GM19452 (cell line): ENCODE measurements around the gene AREL1.

ENCODE experiments used
- ATAC-seq: cut with Tn5 transposase; IDR thresholded peaks from one replicate; pipeline ENCODE4 v1.9.1; 2021; ENCODE audit not compliant: unreplicated experiment

The AREL1 gene

DNA sequence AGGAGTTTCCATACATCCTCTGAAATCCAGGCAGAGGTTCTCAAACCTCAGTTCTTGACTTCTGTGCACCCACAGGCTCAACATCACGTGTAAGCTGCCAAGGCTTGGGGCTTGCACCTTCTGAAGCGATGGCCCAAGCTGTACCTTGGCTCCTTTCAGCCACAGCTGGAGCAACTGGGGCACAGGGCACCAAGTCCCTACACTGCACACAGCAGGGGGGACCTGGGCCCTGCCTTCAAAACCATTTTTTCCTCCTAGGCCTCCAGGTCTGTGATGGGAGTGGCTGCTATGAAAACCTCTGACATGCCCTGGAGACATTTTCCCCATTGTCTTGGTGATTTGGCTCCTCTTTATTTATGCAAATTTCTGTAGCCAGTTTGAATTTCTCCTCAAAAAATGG, 10.6 kb downstream of the AREL1 start:
- ATAC-seq: no peak

GRCh38 chr14:74698465-74698864, 14.4 kb downstream of the AREL1 start:
- no peak for ATAC-seq

DNA sequence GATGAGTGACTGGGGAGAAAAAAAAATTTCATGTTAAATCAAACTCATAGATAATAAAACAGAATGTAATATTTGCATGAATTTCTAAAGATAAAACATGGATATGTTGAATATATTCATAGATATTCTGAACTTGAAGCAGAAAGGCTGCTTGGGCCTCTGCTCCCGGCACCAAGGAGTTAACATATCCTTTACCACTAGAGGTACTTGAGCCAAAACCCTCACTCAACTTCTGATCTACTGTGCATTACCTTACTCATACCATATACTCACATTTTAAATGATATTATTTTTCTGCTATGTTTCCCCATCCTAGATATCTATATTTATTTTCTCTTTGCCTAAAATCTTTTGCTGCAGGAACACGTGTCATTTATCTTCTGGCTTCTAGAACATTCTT, 14.9 kb downstream of the AREL1 start:
- ATAC-seq: no peak

- ATAC-seq: no peak
Measured at GRCh38 chr14:74697543-74697942, 15.3 kb downstream of the AREL1 start.

- ATAC-seq: no peak
Measured at GRCh38 chr14:74697011-74697410, 15.9 kb downstream of the AREL1 start.

DNA sequence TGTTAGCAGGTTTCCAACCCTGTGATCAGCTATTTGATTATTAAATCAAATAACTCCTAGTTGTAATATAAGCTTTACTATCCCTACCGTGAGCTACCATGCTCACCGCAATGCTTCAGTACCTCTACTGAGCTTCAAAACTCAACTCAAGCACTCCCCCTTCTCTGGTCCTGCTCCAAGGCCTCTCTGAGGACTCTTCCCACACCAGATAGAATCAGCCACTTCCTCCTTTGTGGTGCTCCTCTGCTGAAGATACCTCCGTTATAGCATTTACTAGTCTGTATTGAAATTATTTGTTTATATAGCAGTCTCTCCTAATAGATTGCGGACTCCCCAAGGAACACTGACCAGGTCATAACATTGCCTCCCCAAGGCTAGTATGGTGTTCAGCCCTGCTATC, 17.5 kb downstream of the AREL1 start:
- no peak for ATAC-seq

- no peak for ATAC-seq
Measured at GRCh38 chr14:74693191-74693590, 19.7 kb downstream of the AREL1 start.

GRCh38 chr14:74691456-74691855, 21.4 kb downstream of the AREL1 start:
- ATAC-seq: no peak

GRCh38 chr14:74685921-74686678, 26.8 kb downstream of the AREL1 start:
- no peak for ATAC-seq

- ATAC-seq: no peak
Measured at GRCh38 chr14:74685056-74685455, 27.8 kb downstream of the AREL1 start.

GRCh38 chr14:74684434-74684833, 28.4 kb downstream of the AREL1 start:
- no peak for ATAC-seq

- ATAC-seq: no peak
Measured at GRCh38 chr14:74683406-74683805, 29.5 kb downstream of the AREL1 start.

- no peak for ATAC-seq
Measured at GRCh38 chr14:74682169-74682952, 30.5 kb downstream of the AREL1 start.

- ATAC-seq: no peak
Measured at GRCh38 chr14:74675219-74675618, 37.7 kb downstream of the AREL1 start.

- no peak for ATAC-seq
Measured at GRCh38 chr14:74673768-74674167, 39.1 kb downstream of the AREL1 start.

GRCh38 chr14:74671789-74672188, 41.1 kb downstream of the AREL1 start:
- no peak for ATAC-seq

DNA sequence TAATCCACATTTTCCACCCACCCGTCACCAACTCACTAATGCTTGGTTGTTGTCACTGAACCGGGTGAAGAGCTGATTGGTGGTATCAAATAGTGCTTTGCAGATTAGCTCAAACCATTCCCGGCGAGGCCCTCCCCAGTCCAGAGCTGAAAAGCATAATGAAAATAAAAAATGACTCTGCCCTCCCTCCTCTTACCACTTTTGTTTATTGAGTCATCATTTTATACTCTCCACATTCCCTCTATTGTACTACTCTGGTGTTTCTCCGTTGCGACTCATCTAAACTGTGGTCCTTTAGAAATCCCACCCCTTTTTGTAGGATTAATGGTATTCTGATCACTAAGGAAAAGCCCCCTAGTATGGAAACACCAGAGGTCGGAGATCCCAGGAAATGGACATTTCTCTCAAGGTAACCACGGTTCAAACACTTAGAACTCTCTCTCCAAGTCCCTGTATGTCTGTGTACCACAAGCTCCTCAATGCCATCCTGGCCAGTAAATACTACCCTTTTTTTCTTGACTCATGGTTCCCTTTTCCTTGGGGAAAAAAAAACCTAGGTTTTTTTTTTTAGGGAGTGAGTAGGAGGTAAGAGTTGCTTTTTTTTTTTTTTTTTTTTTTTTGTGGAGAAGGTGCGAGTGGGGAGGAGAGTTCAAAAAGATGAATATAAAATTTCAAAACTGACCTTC, 42.0 kb downstream of the AREL1 start:
- no peak for ATAC-seq

- ATAC-seq: no peak
Measured at GRCh38 chr14:74669846-74670245, 43.0 kb downstream of the AREL1 start.

- no peak for ATAC-seq
Measured at GRCh38 chr14:74669256-74669655, 43.6 kb downstream of the AREL1 start.

DNA sequence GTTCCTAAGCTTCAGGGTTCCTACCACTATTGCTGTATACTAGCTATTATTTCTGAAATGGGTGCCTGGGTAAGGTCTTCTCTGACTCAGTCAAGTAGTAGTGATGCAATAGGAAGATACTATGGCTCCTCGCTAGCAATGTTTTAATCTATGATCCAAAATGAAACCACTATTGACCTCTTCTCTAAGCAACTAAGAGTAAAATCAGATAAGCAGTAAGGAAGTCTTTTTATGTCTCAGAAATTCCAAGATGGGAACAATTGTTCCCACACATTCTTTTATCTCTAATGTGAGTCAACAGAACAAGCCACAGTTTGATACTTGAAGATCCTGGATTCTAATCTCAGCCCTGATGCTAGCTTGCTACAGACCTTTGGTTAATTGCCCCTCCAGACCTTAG, 45.1 kb downstream of the AREL1 start:
- ATAC-seq: no peak

GRCh38 chr14:74664717-74665116, 48.2 kb downstream of the AREL1 start:
- no peak for ATAC-seq

GRCh38 chr14:74663884-74664283, 49.0 kb downstream of the AREL1 start:
- ATAC-seq: no peak
